ENCODE data around the gene TMEM61. TPM values are rescaled to one million over a fixed set of nuclear protein-coding genes. Genes with fewer than 3 reads are reported as not detected.

TMEM61 gene
- total and polyA plus RNA-seq, 2 donors (not counting 1 experiment from before 2014, with no cell fraction given) = not detected

- Histone ChIP-seq H3K9me3 (ENCODE audit: control insufficient read depth, insufficient read depth, low read depth, low read length) (no peaks in the 10 kb centered on the region), H2AFZ (ENCODE audit: low read length) (no peak overlapping the region), H3K4me2 (ENCODE audit: extremely low read depth, insufficient read depth, low read length) (no peak overlapping the region), H3K4me3 (replicated peaks in 1 of 4; ENCODE audit: control extremely low read depth in 1 of 4, insufficient read depth in 1 of 4, low read depth in 3 of 4, low read length in 4 of 4) (no peak overlapping the region), H3K9ac (ENCODE audit: insufficient read depth, low read length) (no peak overlapping the region), H3K4me1 (ENCODE audit: control insufficient read depth, extremely low read depth, insufficient read depth, low read length) (peaks cover 2% of the 10 kb centered on the region), H3K79me2 (ENCODE audit: control insufficient read depth, insufficient read depth, low read length) (no peaks in the 10 kb centered on the region), H3K27ac (ENCODE audit: insufficient read depth, low read length) (no peak overlapping the region), H3K36me3 (ENCODE audit: control insufficient read depth, insufficient read depth, low read length) (no peaks in the 10 kb centered on the region), H3K27me3 (ENCODE audit: control insufficient read depth, insufficient read depth, low read length) (peaks cover 41% of the 10 kb centered on the region), H4K20me1 (ENCODE audit: control insufficient read depth, extremely low read depth, insufficient read depth, low read length) (no peaks in the 10 kb centered on the region)
- DNase-seq (ENCODE audit: low read depth in 2 of 2) = no peak
- no peak for TF ChIP-seq EZH2 (IDR thresholded peaks at IDR 0.05; ENCODE audit: low read length, missing control alignments)
Observed at GRCh38 chr1:54995835-54996234, 15.4 kb downstream of the TMEM61 start.

DNA sequence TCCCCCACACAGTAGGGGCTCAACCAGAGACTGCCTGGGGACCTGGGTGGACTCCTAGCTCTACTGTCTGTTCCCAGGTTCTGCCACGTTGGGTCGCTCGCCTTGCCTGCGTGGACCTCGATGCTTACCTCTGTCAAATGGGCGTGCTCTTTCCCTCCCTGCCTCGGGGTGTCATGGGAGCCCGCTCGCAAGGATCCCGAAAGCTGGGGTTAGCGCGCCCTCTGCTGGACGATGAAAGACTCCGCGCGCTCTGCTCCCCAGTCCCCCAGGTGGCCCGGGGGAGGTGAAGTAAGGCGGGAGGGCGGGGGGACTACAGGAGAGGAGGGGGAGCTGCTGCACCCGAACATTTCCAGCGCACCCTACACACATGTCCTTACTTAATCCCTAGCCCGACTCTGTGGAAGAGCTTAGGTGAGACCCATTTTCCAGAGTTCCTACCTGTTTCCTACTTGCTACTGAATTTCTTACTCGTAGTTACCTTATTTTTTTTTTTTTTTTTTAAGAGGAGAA is 16.0 kb downstream of the TMEM61 start:
- Histone ChIP-seq H3K4me3 (replicated peaks in 1 of 4; ENCODE audit: control extremely low read depth in 1 of 4, insufficient read depth in 1 of 4, low read depth in 3 of 4, low read length in 4 of 4) (no peak overlapping the region), H3K9ac (ENCODE audit: insufficient read depth, low read length) (no peak overlapping the region), H4K20me1 (ENCODE audit: control insufficient read depth, extremely low read depth, insufficient read depth, low read length) (no peaks in the 10 kb centered on the region), H3K27me3 (ENCODE audit: control insufficient read depth, insufficient read depth, low read length) (peaks cover 45% of the 10 kb centered on the region), H3K4me2 (ENCODE audit: extremely low read depth, insufficient read depth, low read length) (no peak overlapping the region), H3K36me3 (ENCODE audit: control insufficient read depth, insufficient read depth, low read length) (no peaks in the 10 kb centered on the region), H2AFZ (ENCODE audit: low read length) (no peak overlapping the region), H3K9me3 (ENCODE audit: control insufficient read depth, insufficient read depth, low read depth, low read length) (no peaks in the 10 kb centered on the region), H3K79me2 (ENCODE audit: control insufficient read depth, insufficient read depth, low read length) (no peaks in the 10 kb centered on the region), H3K4me1 (ENCODE audit: control insufficient read depth, extremely low read depth, insufficient read depth, low read length) (peaks cover 2% of the 10 kb centered on the region), H3K27ac (ENCODE audit: insufficient read depth, low read length) (no peak overlapping the region)
- no peak for TF ChIP-seq EZH2 (IDR thresholded peaks at IDR 0.05; ENCODE audit: low read length, missing control alignments)
- TF ChIP-seq, protein P1, sequence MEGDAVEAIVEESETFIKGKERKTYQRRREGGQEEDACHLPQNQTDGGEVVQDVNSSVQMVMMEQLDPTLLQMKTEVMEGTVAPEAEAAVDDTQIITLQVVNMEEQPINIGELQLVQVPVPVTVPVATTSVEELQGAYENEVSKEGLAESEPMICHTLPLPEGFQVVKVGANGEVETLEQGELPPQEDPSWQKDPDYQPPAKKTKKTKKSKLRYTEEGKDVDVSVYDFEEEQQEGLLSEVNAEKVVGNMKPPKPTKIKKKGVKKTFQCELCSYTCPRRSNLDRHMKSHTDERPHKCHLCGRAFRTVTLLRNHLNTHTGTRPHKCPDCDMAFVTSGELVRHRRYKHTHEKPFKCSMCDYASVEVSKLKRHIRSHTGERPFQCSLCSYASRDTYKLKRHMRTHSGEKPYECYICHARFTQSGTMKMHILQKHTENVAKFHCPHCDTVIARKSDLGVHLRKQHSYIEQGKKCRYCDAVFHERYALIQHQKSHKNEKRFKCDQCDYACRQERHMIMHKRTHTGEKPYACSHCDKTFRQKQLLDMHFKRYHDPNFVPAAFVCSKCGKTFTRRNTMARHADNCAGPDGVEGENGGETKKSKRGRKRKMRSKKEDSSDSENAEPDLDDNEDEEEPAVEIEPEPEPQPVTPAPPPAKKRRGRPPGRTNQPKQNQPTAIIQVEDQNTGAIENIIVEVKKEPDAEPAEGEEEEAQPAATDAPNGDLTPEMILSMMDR (conservative IDR thresholded peaks at IDR 0.05 in 1 of 2, IDR thresholded peaks at IDR 0.05 in 1 of 2; ENCODE audit: low read depth in 1 of 2, low read length in 2 of 2) = peak; percentile 66 to 74
- DNase-seq (ENCODE audit: low read depth in 2 of 2) = peak; percentile 38 to 56

DNA sequence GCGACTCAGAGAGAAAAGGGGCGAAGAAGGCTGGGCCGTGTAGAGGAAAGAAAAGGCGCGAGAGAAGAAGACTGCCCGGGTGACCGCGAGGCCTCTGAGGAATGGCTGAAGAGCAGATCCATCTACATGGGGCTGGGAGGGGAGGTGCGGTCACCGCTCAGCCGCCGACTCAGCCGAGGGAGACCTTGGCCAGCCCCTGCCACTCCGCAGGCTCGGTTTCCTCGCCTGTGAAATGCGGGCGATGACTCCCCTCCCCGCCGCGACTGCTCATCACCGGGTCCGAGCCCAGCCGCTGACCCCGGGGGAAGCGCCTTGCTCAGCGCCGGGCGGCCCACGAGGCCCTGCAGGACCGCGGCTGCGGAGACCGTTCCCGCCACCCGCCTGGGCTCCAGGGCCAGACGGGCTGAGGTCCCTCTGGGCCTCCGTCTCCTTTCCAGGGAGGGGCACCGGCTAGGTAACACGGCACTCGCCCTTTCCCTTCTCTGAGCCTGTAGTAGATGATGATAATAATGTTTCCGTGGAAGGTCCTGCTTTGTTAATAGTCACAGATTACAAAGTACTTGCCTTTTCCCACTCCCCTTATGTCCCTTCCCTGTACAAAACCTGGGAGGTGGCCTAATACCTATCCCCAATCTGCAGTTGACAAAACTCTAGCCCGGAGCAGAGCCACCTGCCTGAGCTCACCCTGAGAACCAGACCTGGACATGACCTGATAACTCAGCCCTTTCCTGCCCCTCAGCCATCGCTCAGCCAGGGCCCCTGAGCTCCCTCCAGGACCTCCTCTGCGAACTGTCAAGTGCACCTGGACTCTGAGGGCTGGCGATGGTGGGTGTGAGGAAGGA is 16.7 kb downstream of the TMEM61 start:
- TF ChIP-seq EZH2 (IDR thresholded peaks at IDR 0.05; ENCODE audit: low read length, missing control alignments) = peak; percentile 70
- TF ChIP-seq, protein P1 (conservative IDR thresholded peaks at IDR 0.05 in 1 of 2, IDR thresholded peaks at IDR 0.05 in 1 of 2; ENCODE audit: low read depth in 1 of 2, low read length in 2 of 2) = no peak
- Histone ChIP-seq H3K27me3 (ENCODE audit: control insufficient read depth, insufficient read depth, low read length) (peaks cover 45% of the 10 kb centered on the region), H3K36me3 (ENCODE audit: control insufficient read depth, insufficient read depth, low read length) (no peaks in the 10 kb centered on the region), H3K9ac (ENCODE audit: insufficient read depth, low read length) (no peak overlapping the region), H3K4me2 (ENCODE audit: extremely low read depth, insufficient read depth, low read length) (no peak overlapping the region), H4K20me1 (ENCODE audit: control insufficient read depth, extremely low read depth, insufficient read depth, low read length) (no peaks in the 10 kb centered on the region), H3K9me3 (ENCODE audit: control insufficient read depth, insufficient read depth, low read depth, low read length) (no peaks in the 10 kb centered on the region), H3K79me2 (ENCODE audit: control insufficient read depth, insufficient read depth, low read length) (no peaks in the 10 kb centered on the region), H3K4me3 (replicated peaks in 1 of 4; ENCODE audit: control extremely low read depth in 1 of 4, insufficient read depth in 1 of 4, low read depth in 3 of 4, low read length in 4 of 4) (no peak overlapping the region), H3K4me1 (ENCODE audit: control insufficient read depth, extremely low read depth, insufficient read depth, low read length) (peaks cover 2% of the 10 kb centered on the region), H3K27ac (ENCODE audit: insufficient read depth, low read length) (no peak overlapping the region), H2AFZ (ENCODE audit: low read length) (no peak overlapping the region)
- peak; percentile 10 to 50 for DNase-seq (ENCODE audit: low read depth in 2 of 2)
